Stimulated activated CD4-positive, alpha-beta T cell treated with anti-CD3 and anti-CD28 coated beads, Interleukin-1b, Interleukin-23, amount 100 ng/mL, for 24 hours (primary cell): ENCODE data around the gene SYDE1.
A peak's percentile ranks its signal among the peaks of the same experiment; 100 is the strongest.

Source experiments
- DNase-seq, 4 experiments: peaks; one replicate each; pipeline ENCODE4 v3.0.0-alpha.2; 2020; ENCODE audit warnings: low read depth in 4 of 4, low spot score in 1 of 4

The SYDE1 gene

GRCh38 chr19:15124572-15125231 lies 17.5 kb downstream of the SYDE1 start:
- DNase-seq = peak in 1 of 4 experiments; percentile 77

GRCh38 chr19:15125232-15126067 lies 18.2 kb downstream of the SYDE1 start:
- peak; percentile 94 to 98 (median 95) for DNase-seq

- no peak for DNase-seq
Measured at GRCh38 chr19:15126131-15126910, 19.1 kb downstream of the SYDE1 start.

GRCh38 chr19:15128162-15128770 lies 21.1 kb downstream of the SYDE1 start:
- DNase-seq = no peak

- peak in 2 of 4 experiments; percentile 13 to 38 for DNase-seq
Measured at GRCh38 chr19:15129856-15130585, 22.8 kb downstream of the SYDE1 start.

GRCh38 chr19:15136234-15136954 lies 29.2 kb downstream of the SYDE1 start:
- no peak for DNase-seq

GRCh38 chr19:15137777-15138176 lies 30.6 kb downstream of the SYDE1 start:
- no peak for DNase-seq

- no peak for DNase-seq
Measured at GRCh38 chr19:15138427-15138826, 31.2 kb downstream of the SYDE1 start.

- no peak for DNase-seq
Measured at GRCh38 chr19:15141143-15141542, 33.9 kb downstream of the SYDE1 start.

GRCh38 chr19:15142313-15142712 lies 35.1 kb downstream of the SYDE1 start:
- no peak for DNase-seq

- DNase-seq = no peak
Measured at GRCh38 chr19:15144046-15144646, 36.9 kb downstream of the SYDE1 start.

- no peak for DNase-seq
Measured at GRCh38 chr19:15147090-15147489, 39.9 kb downstream of the SYDE1 start.

- no peak for DNase-seq
Measured at GRCh38 chr19:15149737-15150136, 42.5 kb downstream of the SYDE1 start.

GRCh38 chr19:15154002-15154612 lies 46.9 kb downstream of the SYDE1 start:
- peak in 1 of 4 experiments; percentile 28 for DNase-seq

- no peak for DNase-seq
Measured at GRCh38 chr19:15155296-15155695, 48.1 kb downstream of the SYDE1 start.

GRCh38 chr19:15156391-15156790 lies 49.2 kb downstream of the SYDE1 start:
- no peak for DNase-seq

- no peak for DNase-seq
Measured at GRCh38 chr19:15159251-15159650, 52.0 kb downstream of the SYDE1 start.

GRCh38 chr19:15161028-15161984 lies 54.1 kb downstream of the SYDE1 start:
- DNase-seq = no peak
